H1 (cell line): ENCODE results near the gene MYOCD.

Experiments
- BCL11A ChIP-seq, 2 experiments: IDR thresholded peaks; one replicate each; pipeline ENCODE4 v1.6.1; 2011; ENCODE audit warnings: low read depth in 2 of 2, low read length in 2 of 2, mild to moderate bottlenecking in 2 of 2
- CEBPB ChIP-seq: IDR thresholded peaks from 2 replicates; pipeline ENCODE4 v1.6.1; 2012; ENCODE audit warnings: low read depth, low read length
- EP300 ChIP-seq, 2 experiments: IDR thresholded peaks; 1 replicate in 1 of 2; 2 replicates in 1 of 2; pipeline ENCODE4 v1.6.1; 2011 to 2012; ENCODE audit warnings: low read depth in 2 of 2, low read length in 2 of 2, mild to moderate bottlenecking in 2 of 2, borderline replicate concordance in 1 of 2, inconsistent platforms in 1 of 2, moderate library complexity in 1 of 2
- KDM5A ChIP-seq: fragments of 200-600 bp; IDR thresholded peaks from 2 replicates; pipeline ENCODE4 v1.7.1; 2012; ENCODE audit warnings: mild to moderate bottlenecking, low read length, inconsistent platforms, mixed read lengths
- RNF2 ChIP-seq: fragments of 200-900, 300-1000 bp; sonication (generic); IDR thresholded peaks from 2 replicates; pipeline ENCODE4 v1.7.1; 2016; ENCODE audit warnings: borderline replicate concordance, low read depth, mild to moderate bottlenecking, antibody characterized with exemption, low read length; ENCODE audit not compliant: poor library complexity, severe bottlenecking; ENCODE audit errors: missing control alignments
- ZNF274 ChIP-seq: IDR thresholded peaks from 2 replicates; pipeline ENCODE4 v1.7.0; 2012; ENCODE audit warnings: low read length, borderline replicate concordance; ENCODE audit errors: extremely low read depth

- no peak for TF ChIP-seq BCL11A (IDR thresholded peaks at IDR 0.05; ENCODE audit: low read depth in 2 of 2, low read length in 2 of 2)
- TF ChIP-seq CEBPB: no peak
- no peak for TF ChIP-seq KDM5A
- TF ChIP-seq ZNF274: no peak
- no peak for TF ChIP-seq EP300 (IDR thresholded peaks at IDR 0.05; ENCODE audit: borderline replicate concordance in 1 of 2, low read depth in 2 of 2, low read length in 2 of 2)
- TF ChIP-seq RNF2: no peak
Observed at GRCh38 chr17:12789481-12790248, 124.0 kb downstream of the MYOCD start, which contains the start of gene ARHGAP44.
